H1 (cell line): ENCODE data around the gene BUD23. TPM values are rescaled to one million over a fixed set of nuclear protein-coding genes. Genes with fewer than 3 reads are reported as not detected.
"Not testable (repeated sequence)": the region's sequence is repeated elsewhere in the genome, so short reads cannot be mapped to it uniquely, and the experiment has no call there.

Experiments used
- CTCF ChIA-PET: fragments of 300-600 bp; sonication (Branson Sonifier 250); formaldehyde crosslinking; loops from one replicate; lab custom pipeline; 2021; ENCODE audit not compliant: partially characterized antibody; lab: Charles Lee
- POLR2A ChIA-PET: fragments of 300-600 bp; sonication (Branson Sonifier 250); formaldehyde crosslinking; loops from one replicate; lab custom pipeline; 2021; ENCODE audit warnings: inconsistent platforms; ENCODE audit not compliant: partially characterized antibody; lab: Charles Lee
- DNase-seq, 2 experiments: peaks; one replicate each; pipeline versions ENCODE4 v3.0.0 to v3.0.0-alpha.2; 2010 to 2022; ENCODE audit warnings: low spot score in 2 of 2, low read depth in 1 of 2, mixed read lengths in 1 of 2
- FAIRE-seq: peaks from 2 replicates; lab custom pipeline; 2011; peaks lifted over from hg19 to GRCh38; lab: Jason Lieb, UNC
- H2AFZ ChIP-seq: 2 replicates; pipeline ENCODE4 v1.8.1; 2012; ENCODE audit warnings: low read length, inconsistent platforms
- H2AK5ac ChIP-seq: 2 replicates; pipeline ENCODE4 v1.6.1; 2013; ENCODE audit warnings: low read depth, low read length
- H2BK120ac ChIP-seq: replicated peaks from 2 replicates; pipeline ENCODE3; 2013; ENCODE audit warnings: low read depth, low read length, inconsistent platforms
- H2BK12ac ChIP-seq: 2 replicates; pipeline ENCODE4 v1.6.1; 2013; ENCODE audit warnings: low read depth, low read length
- H2BK15ac ChIP-seq: 2 replicates; pipeline ENCODE4 v1.6.1; 2013; ENCODE audit warnings: low read length
- H2BK20ac ChIP-seq: 2 replicates; pipeline ENCODE4 v1.6.1; 2013; ENCODE audit warnings: low read length
- H2BK5ac ChIP-seq: 2 replicates; pipeline ENCODE4 v1.6.1; 2013; ENCODE audit warnings: low read depth, low read length
- H3K14ac ChIP-seq: 2 replicates; pipeline ENCODE4 v1.6.1; 2013; ENCODE audit warnings: inconsistent platforms; ENCODE audit not compliant: insufficient read length
- H3K18ac ChIP-seq: 2 replicates; pipeline ENCODE4 v1.6.1; 2013; ENCODE audit warnings: low read length; ENCODE audit errors: extremely low read depth
- H3K23ac ChIP-seq: 2 replicates; pipeline ENCODE4 v1.6.1; 2013; ENCODE audit warnings: inconsistent platforms; ENCODE audit not compliant: insufficient read length
- H3K23me2 ChIP-seq: 2 replicates; pipeline ENCODE4 v1.6.1; 2013; ENCODE audit warnings: low read depth, low read length
- H3K27ac ChIP-seq: 2 replicates; pipeline ENCODE4 v1.6.1; 2011; ENCODE audit warnings: low read depth, low read length, inconsistent platforms
- H3K27me3 ChIP-seq, 4 experiments: replicated peaks in 1 of 4; 1 replicate in 1 of 4; 2 replicates in 3 of 4; pipeline versions ENCODE4 v1.6.1 to v1.8.1; 2011 to 2013; ENCODE audit warnings: low read length in 3 of 4, mild to moderate bottlenecking in 3 of 4, inconsistent platforms in 2 of 4, mixed read lengths in 2 of 4, moderate library complexity in 1 of 4; ENCODE audit not compliant: control insufficient read depth in 3 of 4, insufficient read depth in 3 of 4; ENCODE audit errors: extremely low read depth in 1 of 4
- H3K36me3 ChIP-seq, 4 experiments: 2 replicates each; pipeline versions ENCODE4 v1.6.1 to v1.8.1; 2011 to 2013; ENCODE audit warnings: mild to moderate bottlenecking in 4 of 4, low read length in 3 of 4, moderate library complexity in 2 of 4, control low read depth in 1 of 4, inconsistent platforms in 1 of 4; ENCODE audit not compliant: insufficient read depth in 4 of 4, control insufficient read depth in 2 of 4
- H3K4ac ChIP-seq: replicated peaks from 2 replicates; pipeline ENCODE3; 2013; ENCODE audit warnings: low read length, low read depth, mixed read lengths, inconsistent platforms; ENCODE audit not compliant: insufficient read length
- H3K4me1 ChIP-seq, 4 experiments: replicated peaks in 1 of 4; 1 replicate in 1 of 4; 2 replicates in 3 of 4; pipeline versions ENCODE4 v1.6.1 to v1.8.1; 2011 to 2013; ENCODE audit warnings: low read length in 3 of 4, inconsistent platforms in 2 of 4, mixed read lengths in 1 of 4; ENCODE audit not compliant: insufficient read depth in 4 of 4, control insufficient read depth in 3 of 4
- H3K4me2 ChIP-seq, 2 experiments: 2 replicates each; pipeline versions ENCODE4 v1.6.1 to v1.8.1; 2011 to 2013; ENCODE audit warnings: low read depth in 2 of 2, low read length in 2 of 2, control low read depth in 1 of 2, inconsistent platforms in 1 of 2, mild to moderate bottlenecking in 1 of 2; ENCODE audit not compliant: insufficient read depth in 1 of 2
- H3K4me3 ChIP-seq, 4 experiments: fragments of 200-600, 300-600 bp in 1 of 4; sonication (generic), shearing (Covaris generic), sonication (Bioruptor Twin) in 1 of 4; 2 replicates each; pipeline versions ENCODE4 v1.5.1 to v1.8.1; 2011 to 2016; ENCODE audit warnings: low read length in 4 of 4, low read depth in 3 of 4, control low read depth in 2 of 4, inconsistent platforms in 2 of 4, mild to moderate bottlenecking in 2 of 4, mixed read lengths in 1 of 4, moderate library complexity in 1 of 4; ENCODE audit not compliant: insufficient read depth in 2 of 4; ENCODE audit errors: extremely low read depth in 1 of 4
- H3K56ac ChIP-seq: replicated peaks from 2 replicates; pipeline ENCODE3; 2013; ENCODE audit warnings: low read depth, mild to moderate bottlenecking, mixed read lengths, low read length, inconsistent platforms; ENCODE audit not compliant: insufficient read length
- H3K79me1 ChIP-seq: 2 replicates; pipeline ENCODE4 v1.6.1; 2013; ENCODE audit warnings: low read depth, low read length, control low read depth
- H3K79me2 ChIP-seq, 2 experiments: 2 replicates each; pipeline versions ENCODE4 v1.6.1 to v1.8.1; 2012 to 2013; ENCODE audit warnings: low read length in 2 of 2, mild to moderate bottlenecking in 2 of 2, inconsistent platforms in 1 of 2; ENCODE audit not compliant: insufficient read depth in 2 of 2, control insufficient read depth in 1 of 2
- H3K9ac ChIP-seq, 4 experiments: replicated peaks in 1 of 4; 1 replicate in 1 of 4; 2 replicates in 3 of 4; pipeline versions ENCODE4 v1.6.1 to v1.8.1; 2011 to 2013; ENCODE audit warnings: low read depth in 3 of 4, low read length in 3 of 4, control low read depth in 2 of 4, mild to moderate bottlenecking in 2 of 4, moderate library complexity in 2 of 4, inconsistent platforms in 1 of 4; ENCODE audit errors: extremely low read depth in 1 of 4
- H3K9me3 ChIP-seq, 2 experiments: 2 replicates each; pipeline versions ENCODE4 v1.6.1 to v1.8.1; 2012 to 2013; ENCODE audit warnings: mild to moderate bottlenecking in 2 of 2, moderate library complexity in 2 of 2, control low read depth in 1 of 2, inconsistent platforms in 1 of 2, low read depth in 1 of 2, low read length in 1 of 2, mixed read lengths in 1 of 2; ENCODE audit not compliant: insufficient read depth in 2 of 2
- H4K20me1 ChIP-seq, 2 experiments: replicated peaks in 1 of 2; 2 replicates each; pipeline versions ENCODE3 to v1.8.1; 2011 to 2013; ENCODE audit warnings: inconsistent platforms in 2 of 2, low read length in 2 of 2, mild to moderate bottlenecking in 1 of 2; ENCODE audit not compliant: insufficient read depth in 2 of 2, control insufficient read depth in 1 of 2
- H4K5ac ChIP-seq: 2 replicates; pipeline ENCODE4 v1.6.1; 2013; ENCODE audit warnings: low read length, low read depth, mixed read lengths, inconsistent platforms; ENCODE audit not compliant: insufficient read length
- H4K8ac ChIP-seq: 2 replicates; pipeline ENCODE4 v1.8.0; 2013; ENCODE audit warnings: mild to moderate bottlenecking, moderate library complexity, low read length, inconsistent platforms; ENCODE audit not compliant: insufficient read depth; ENCODE audit errors: extremely low read depth
- H4K91ac ChIP-seq: replicated peaks from 2 replicates; pipeline ENCODE3; 2013; ENCODE audit warnings: low read length, mixed read lengths, inconsistent platforms; ENCODE audit not compliant: insufficient read length
- WGBS, 2 experiments: shearing (Covaris generic) in 1 of 2; methylation state at CpG; one replicate each; pipeline versions ENCODE4 v1.1.6 to v1.1.7; 2013 to 2015; ENCODE audit warnings: low lambda C conversion rate in 2 of 2, mixed read lengths in 2 of 2, inconsistent platforms in 1 of 2, low coverage in 1 of 2, missing lambda C conversion rate in 1 of 2; ENCODE audit not compliant: insufficient replicate concordance in 2 of 2, insufficient coverage in 1 of 2, insufficient read length in 1 of 2; ENCODE audit errors: extremely low coverage in 1 of 2, missing lambda C conversion rate in 1 of 2; 5-methylcytosine and 5-hydroxymethylcytosine counted together
- polyA plus RNA-seq, 7 experiments: library from polyadenylated mRNA; depleted of rRNA in 3 of 7; stranded (reverse) in 5 of 7; unstranded in 2 of 7; fragments of >200 nt in 5 of 7; fragments of 200-250 nt in 2 of 7; gene quantifications; 1 replicate in 5 of 7; 2 replicates in 1 of 7; 4 replicates in 1 of 7; pipeline versions ENCODE4 v1.2.1 to v1.2.3, GENCODE V29; 2011 to 2013; ENCODE audit warnings: missing spikeins in 2 of 7, mixed read lengths in 2 of 7
- total RNA-seq: library from RNA; stranded (reverse); fragmentation: NEBNext Ultra II Directional; extraction: Animal tissue kit (Norgen Biotek cat#: 25700); gene quantifications from 2 replicates; pipeline ENCODE4 v1.2.1, GENCODE V29; 2021

Gene BUD23
- total and polyA plus RNA-seq, 2 of the 8 experiments (the other 6 are each of a cell fraction or from before 2014, with no cell fraction given), result 72.3 to 78.4 TPM

GRCh38 chr7:73720443-73720842 lies 37.0 kb downstream of the BUD23 start:
- FAIRE-seq, H2BK12ac ChIP-seq, H4K91ac ChIP-seq, DNase-seq, H4K5ac ChIP-seq, H4K8ac ChIP-seq, H2AFZ ChIP-seq, H3K79me2 ChIP-seq, H3K18ac ChIP-seq, H3K4ac ChIP-seq, H3K9me3 ChIP-seq, H4K20me1 ChIP-seq, H2BK5ac ChIP-seq, H3K79me1 ChIP-seq, H2BK20ac ChIP-seq, H3K14ac ChIP-seq, H3K27ac ChIP-seq, H2BK15ac ChIP-seq, H3K4me1 ChIP-seq, H2BK120ac ChIP-seq, H3K23me2 ChIP-seq, H3K23ac ChIP-seq, H2AK5ac ChIP-seq, H3K9ac ChIP-seq, H3K36me3 ChIP-seq, H3K56ac ChIP-seq, H3K4me3 ChIP-seq: not testable (repeated sequence)
- Histone ChIP-seq H3K4me2 (peak overlapping the region in 1 of 2 experiments; percentile 91; a peak in 1 of 4 replicates), H3K27me3 (peaks cover 0 to 18% (median 13%) of the 10 kb centered on the region in 4 experiments; a peak in 5 of 7 replicates)
- 97% methylated on average over 9 of the region's 9 CpGs; no CpG with 5 or more reads in 1 of the 2 experiments for WGBS, 2 experiments
- ChIA-PET CTCF (interaction anchor here (0.8 to 2.2 kb wide), 12 partner anchors 8 to 121 kb away, joined by 3 to 14 read pairs (median 4); partner anchors contain the start of gene VPS37D), POLR2A (interaction anchor here (1.2 to 1.5 kb wide), 7 partner anchors 9 to 142 kb away, joined by 3 to 7 read pairs (median 3); partner anchors contain the start of genes ABHD11 and TBL2)
